NCI-H2081 (cell line): ENCODE results near the gene HIVEP2.

Experiments used
- DNase-seq, 2 experiments: peaks; one replicate each; lab custom pipeline; 2025; lab: John Stamatoyannopoulos, UW

Gene HIVEP2

DNA sequence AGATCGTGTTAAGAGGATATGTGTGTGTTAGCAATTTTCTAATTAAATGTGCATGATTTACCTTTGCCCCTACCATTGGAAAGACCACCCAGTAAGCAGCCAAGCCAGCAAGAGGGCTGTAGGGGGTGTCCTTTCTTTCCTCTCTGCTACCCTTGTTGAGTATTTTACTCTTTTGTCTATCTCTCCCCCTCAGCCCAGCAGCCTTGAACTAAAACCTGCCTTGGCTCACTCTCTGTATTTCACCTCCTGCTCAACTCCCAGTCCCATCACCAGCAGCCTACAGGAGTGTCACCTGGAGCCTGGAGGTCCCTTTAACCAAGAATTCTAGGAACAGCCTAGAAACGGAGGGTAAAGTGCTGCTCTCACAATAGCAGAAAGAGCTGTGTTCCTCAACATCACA is 81.0 kb downstream of the HIVEP2 start:
- no peak for DNase-seq

GRCh38 chr6:142861711-142862110 is 83.3 kb downstream of the HIVEP2 start:
- DNase-seq = peak in 1 of 2 experiments; percentile 8

- no peak for DNase-seq
Measured at GRCh38 chr6:142860498-142860897, 84.5 kb downstream of the HIVEP2 start.

GRCh38 chr6:142857796-142858555 is 87.0 kb downstream of the HIVEP2 start:
- DNase-seq = no peak

DNA sequence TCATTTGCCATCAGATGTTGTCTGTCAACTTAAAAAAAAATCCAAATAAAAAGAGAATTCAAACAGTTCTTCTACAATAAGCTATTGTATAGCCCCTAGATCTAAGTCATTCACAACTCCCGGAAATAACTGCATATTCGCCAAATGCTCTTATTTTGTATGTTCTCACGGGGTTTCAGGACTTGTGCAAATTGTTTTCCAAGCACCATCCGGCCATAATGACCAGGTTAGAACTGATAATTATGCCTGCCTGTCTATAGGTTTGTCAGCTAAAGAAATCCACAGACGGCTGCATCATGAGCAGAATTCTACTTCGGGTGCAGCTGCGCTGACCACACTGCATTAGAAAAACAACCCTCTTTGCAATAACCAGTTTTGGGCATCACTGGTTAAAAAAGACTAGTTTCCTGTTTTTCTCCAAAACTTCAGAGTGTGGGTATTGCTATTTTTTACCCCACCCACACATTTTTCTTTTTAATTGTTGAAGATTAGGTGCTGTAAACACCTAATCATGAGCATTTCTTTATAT is 87.7 kb downstream of the HIVEP2 start:
- peak in 1 of 2 experiments; percentile 44 for DNase-seq

DNA sequence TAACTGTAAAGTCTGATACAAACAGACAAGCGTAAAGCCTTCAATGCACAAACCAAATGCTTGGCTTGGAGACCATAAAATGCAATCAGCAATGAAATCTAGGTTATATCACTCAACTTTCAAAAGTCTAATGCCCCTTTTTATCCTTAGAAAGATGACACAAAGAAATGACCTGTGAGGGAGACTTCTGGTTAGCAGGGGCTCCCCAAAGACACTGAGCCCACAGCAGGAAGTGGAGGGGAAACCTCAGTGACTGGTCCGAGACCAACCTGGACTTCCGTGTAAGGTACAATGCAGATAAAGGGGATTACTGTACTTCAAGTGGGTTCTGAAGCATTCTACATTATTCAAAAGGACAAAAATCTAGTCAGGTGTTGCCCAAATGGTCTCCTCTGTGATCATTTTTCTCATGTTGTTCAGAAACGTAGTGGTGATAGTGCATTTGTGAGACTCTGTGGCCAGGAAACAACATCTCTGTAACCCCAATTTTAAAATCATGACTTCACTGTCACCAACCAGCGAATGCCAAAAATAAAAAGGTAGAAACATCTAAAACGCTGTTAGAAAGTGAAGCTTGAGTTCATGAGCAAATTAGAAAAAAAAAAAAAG is 88.2 kb downstream of the HIVEP2 start:
- DNase-seq = no peak

DNA sequence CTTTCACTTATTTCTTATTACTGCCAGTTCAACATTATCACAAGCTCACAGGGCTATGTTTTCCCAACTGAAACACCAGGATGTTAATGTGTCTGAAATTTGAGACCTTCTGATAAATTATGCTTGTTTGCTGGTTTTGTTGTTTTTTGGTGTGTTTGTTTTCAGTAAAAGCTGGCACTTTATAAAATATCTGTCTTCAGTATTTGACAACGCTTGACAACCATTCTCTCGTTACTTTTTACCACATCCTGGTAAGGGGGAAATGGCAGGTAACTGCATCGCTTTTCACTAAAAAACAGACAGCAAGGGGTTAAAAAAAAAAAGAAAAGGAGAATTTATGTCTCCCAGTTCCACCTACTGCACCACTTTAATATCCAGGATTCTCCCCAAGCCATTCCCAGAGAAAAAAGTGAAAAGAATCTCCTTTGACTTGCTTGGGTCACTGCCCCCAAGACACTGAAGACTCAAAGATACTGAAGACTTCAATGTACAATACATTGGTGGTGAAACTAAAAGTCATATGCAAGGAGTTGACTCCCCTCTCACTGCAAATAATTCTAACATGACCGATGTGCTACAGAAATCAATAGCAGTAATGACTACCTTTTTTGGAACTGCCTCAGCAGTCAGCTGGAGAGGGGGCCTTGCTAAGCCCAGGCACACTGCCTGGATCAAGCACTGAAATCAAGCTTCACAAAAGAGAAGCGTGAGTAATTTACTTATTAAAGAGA is 88.9 kb downstream of the HIVEP2 start:
- no peak for DNase-seq

DNA sequence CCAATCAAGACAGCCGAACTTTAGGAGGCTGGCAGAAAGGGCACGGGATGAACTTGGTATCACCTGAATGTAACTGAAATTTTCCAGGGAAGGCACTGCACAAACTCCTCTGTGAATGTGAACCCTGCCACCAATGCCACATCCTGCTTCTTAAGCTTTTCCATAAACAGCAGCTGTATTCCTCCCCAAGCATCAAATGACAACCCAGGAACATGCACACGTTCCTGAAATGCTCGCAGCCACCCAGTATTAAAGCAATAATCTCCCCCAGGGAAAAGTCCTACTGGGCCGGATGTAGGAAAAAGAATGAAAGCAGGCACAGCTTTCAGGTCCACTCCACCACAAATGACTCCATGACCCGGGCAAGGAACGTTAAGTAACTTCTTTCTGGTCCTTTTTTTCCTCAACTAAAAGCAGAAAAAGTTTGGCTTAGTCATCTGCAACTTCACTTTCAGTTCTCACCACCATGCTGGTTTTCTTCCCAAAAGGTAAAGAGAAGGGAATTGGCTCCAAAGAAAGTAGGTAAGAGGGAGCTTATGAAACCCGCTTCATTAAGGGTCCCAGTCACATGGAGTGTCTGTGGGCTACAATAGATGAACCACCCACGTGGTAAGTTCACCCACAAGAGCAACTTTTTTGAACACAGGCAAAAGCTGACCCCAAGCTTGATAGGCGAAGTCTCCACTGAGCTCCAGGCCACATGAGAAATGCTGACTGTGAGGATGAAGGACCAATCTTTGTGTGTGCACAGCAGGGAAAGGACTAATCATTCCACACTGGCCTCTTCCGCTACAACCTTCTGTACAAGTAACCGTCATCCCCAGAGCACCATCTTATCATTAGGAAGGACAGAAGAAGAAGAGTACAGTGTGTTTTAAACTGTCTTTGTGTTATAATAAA is 90.1 kb downstream of the HIVEP2 start:
- DNase-seq = no peak

- DNase-seq = no peak
Measured at GRCh38 chr6:142853244-142854180, 91.5 kb downstream of the HIVEP2 start.

DNA sequence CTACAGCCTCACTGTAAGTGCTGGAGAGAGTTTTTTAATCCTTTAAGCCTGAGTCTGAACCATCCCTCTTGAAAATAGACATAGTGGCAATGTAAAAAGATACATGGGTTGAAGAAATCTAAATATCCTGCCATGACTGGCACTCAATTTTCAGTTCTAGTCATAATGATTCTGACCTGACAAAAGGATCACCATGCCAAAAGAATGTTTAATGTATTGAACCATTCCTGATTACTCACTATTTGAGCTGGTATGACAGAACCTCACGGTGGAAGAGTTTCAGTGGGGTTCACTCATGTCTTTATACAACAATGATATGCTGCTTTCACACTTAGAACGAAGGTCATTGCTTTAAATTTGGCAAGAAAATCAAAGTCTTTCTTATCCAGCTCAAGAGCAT is 93.4 kb downstream of the HIVEP2 start:
- no peak for DNase-seq

DNA sequence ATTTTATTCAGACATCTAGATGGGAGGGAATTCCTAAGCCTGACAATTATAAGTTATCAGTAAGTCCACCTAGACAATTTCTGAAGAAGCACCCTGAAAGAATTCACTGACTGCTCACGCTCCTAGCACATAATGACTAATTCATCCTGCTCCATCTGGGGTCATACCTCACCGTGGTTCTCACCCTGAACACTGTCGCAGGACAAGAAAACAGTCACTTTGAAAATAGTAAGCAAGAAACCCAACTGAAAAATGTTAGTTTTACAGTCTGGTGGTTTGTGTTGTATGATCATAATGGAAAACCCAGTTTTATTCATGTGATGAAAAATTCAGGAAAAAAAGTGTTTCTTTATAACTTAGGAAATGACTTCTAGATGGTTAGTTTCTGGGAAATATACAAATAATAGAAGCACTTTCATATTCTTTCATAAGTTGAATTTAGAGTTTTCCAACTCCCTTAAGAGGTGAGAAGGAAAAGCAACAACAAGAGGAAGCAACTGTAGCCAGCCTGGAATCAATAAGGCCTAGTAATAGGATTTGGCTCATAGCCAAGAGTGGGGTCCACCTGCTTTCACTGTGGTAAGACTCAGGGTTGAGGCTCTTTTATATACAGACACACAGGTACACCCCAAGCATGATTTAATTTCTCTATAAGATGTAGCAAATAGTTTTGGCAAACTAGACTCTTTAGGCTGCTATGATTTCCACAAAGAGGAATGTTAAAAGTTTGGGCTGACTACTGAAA is 94.1 kb downstream of the HIVEP2 start:
- no peak for DNase-seq

DNA sequence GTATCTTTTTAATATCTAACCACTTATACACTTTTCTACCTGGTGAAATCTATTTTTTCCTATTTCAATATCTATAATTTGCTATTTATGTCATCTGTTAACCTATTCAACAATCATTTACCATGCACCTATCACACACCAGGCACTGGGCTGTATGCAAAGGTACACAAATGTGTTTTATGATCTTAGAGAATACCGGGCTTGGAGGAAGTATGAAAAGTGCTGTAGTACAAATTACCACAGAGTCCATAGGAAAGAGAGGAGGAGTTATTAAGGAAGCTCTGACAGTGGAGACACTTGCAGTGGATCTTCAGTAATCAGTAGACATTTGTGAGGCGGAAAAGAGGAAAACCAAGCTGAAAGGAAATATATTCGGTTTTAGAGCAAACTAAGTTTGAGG is 96.0 kb downstream of the HIVEP2 start:
- DNase-seq = no peak

- no peak for DNase-seq
Measured at GRCh38 chr6:142848156-142848555, 96.8 kb downstream of the HIVEP2 start.

DNA sequence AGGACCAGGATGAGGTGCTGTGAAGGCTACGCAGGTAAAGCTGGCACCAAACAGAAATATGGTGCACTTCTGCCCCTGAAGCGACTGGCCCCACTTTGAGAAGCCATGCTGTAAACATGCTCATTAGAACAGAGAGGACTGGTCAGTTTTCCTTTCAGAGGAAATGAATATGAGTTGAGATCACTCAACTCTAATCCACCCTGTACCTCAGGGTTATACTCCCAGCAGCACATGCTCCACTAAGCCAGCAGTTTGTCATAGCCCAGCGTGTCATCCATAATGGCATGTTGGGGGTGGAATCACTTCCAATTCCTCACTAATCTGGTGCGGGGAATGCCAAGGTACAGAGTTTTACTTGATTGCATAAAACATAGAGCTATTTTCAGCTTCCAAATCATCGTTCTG is 98.1 kb downstream of the HIVEP2 start:
- DNase-seq = no peak

DNA sequence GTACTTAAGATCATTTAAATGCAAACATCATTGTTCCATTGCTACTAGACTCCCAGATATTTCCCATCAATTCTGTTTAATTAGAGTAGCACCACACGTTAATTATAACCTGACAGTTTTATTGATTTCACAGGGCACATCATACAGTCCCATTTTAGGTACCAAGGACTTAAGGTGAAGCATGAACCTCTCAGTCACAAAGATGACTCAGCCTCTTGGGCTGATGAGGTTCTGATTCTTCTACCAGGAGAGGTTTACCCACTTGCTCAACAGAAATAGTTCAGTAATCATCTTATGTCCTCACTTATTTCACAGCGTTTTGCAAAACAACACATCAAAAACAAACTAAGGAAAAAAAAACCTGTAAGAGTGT is 98.5 kb downstream of the HIVEP2 start:
- DNase-seq = peak in 1 of 2 experiments; percentile 44

- DNase-seq = peak; percentile 49 to 78
Measured at GRCh38 chr6:142845624-142846458, 99.1 kb downstream of the HIVEP2 start.

DNA sequence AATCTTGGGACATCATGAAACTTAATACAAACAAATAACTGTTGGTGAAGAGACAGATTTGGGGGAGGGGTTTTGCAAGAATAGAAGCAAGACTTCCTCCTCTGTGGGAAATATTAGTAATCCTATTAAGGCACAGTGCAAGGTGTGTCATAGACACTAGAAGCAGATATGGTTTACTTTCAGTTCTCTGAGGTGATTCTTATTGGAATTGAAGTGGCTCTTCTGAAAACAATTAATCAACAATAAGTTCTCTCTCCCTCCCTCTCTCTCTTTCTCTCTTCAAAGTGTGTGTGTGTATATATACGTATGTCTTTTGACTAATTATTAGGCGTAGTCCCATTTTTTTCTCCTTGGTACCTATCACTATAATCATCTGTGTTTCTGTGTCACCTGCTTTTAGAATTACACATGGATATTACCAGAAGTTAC is 99.8 kb downstream of the HIVEP2 start:
- no peak for DNase-seq

DNA sequence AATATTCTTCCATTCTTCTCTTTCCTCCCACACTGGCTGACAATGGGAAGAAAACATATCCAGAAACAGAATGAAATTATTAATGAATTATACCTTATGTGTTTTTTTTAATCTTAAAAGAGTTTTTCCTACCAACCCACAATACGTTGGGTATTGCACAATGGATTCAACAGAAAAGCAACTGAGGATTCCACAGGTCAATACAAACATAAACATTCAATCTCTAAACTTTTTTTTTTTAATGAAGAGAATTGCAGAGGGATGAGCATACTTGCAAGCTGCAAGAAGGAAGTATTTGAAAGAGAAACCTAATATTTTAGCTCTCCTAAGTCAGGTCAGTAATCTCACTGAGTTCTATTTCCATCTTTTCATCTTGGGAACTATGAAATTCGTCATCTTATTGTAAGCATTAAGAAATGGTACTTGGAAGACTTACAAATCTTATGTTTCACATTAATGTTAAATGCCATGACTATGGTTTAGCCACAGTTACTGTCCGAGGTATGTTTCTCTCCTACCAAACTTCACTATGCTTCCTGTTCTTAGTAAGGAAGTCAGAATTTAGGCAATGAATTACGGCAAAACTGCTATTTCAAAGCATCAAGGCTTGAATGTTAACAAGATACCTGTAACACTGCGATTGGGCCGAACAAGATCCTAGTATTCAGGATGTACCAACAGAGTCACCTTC is 100.8 kb downstream of the HIVEP2 start:
- DNase-seq = no peak
